Activated CD8-positive, alpha-beta T cell treated with anti-CD3 and anti-CD28 coated beads for 36 hours (primary cell): Measurements from ENCODE around the gene S100A8. TPM values are rescaled to one million over a fixed set of nuclear protein-coding genes. Genes with fewer than 3 reads are reported as not detected.

ENCODE experiments used
- ATAC-seq: fragments of 200-7000 bp; cut with Tn5 transposase; one replicate; pipeline ENCODE4 v1.10.0; 2021; ENCODE audit warnings: mild to moderate bottlenecking, moderate library complexity
- CTCF ChIA-PET: fragments of 350-600 bp; sonication (Branson Sonifier 250); formaldehyde crosslinking; loops from one replicate; lab custom pipeline; 2021; ENCODE audit warnings: antibody characterized with exemption; lab: Charles Lee
- POLR2A ChIA-PET: fragments of 350-600 bp; sonication (Branson Sonifier 250); formaldehyde crosslinking; loops from one replicate; lab custom pipeline; 2021; ENCODE audit warnings: antibody characterized with exemption; lab: Charles Lee
- DNase-seq: peaks from one replicate; pipeline ENCODE4 v3.0.0-alpha.2; 2020
- H3K27ac Mint-ChIP-seq: one replicate; pipeline ENCODE4 v1.8.0; 2021; ENCODE audit warnings: mild to moderate bottlenecking, mixed read lengths
- H3K27me3 Mint-ChIP-seq: one replicate; pipeline ENCODE4 v1.8.0; 2021; ENCODE audit warnings: mixed read lengths
- H3K36me3 Mint-ChIP-seq: one replicate; pipeline ENCODE4 v1.8.0; 2021; ENCODE audit warnings: low read depth, mixed read lengths
- H3K4me1 Mint-ChIP-seq: one replicate; pipeline ENCODE4 v1.8.0; 2021; ENCODE audit warnings: low read depth, mixed read lengths
- H3K4me3 Mint-ChIP-seq: one replicate; pipeline ENCODE4 v1.8.0; 2021; ENCODE audit warnings: mild to moderate bottlenecking, moderate library complexity, mixed read lengths
- H3K9me3 Mint-ChIP-seq: one replicate; pipeline ENCODE4 v1.8.0; 2021; ENCODE audit warnings: mixed read lengths
- intact Hi-C: fragments of 100-400 bp; cut with micrococcal nuclease; formaldehyde crosslinking; loops from one replicate; pipeline ENCODE4 v1.10.0; 2022
- total RNA-seq, 2 experiments: library from RNA; stranded (reverse); gene quantifications; one replicate each; pipeline ENCODE4 v1.2.3, GENCODE V29; 2021
- TF ChIP-seq, protein P1 (sequence below): fragments of 200-600 bp; IDR thresholded peaks from one replicate; pipeline ENCODE4 v1.8.0; 2022; ENCODE audit warnings: antibody characterized with exemption, mild to moderate bottlenecking

Gene S100A8
- total RNA-seq, 2 experiments from 2014 or later, result not detected

DNA sequence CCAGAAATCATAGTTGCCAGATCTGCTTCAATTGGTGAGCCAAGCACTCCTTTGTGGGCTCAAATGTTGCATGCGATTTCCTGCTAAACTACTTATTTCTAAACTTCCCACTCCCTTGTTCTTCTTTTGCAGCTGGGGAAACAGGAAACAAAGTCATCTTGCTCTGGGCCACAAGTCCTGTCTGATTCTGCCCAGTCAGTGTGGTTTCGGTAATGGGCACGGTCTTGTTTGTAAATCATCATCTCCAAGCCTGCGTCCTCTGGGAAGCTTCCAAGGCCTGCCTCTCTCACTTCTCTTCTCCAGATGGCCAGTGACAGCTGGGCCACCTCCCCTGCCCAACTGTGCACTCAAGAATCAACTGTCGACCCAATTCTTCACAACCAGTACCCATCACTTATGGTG lies 4.4 kb downstream of the S100A8 start:
- Mint-ChIP-seq H3K9me3 (peaks cover 6% of the 10 kb centered on the region), H3K27ac (no peak overlapping the region), H3K4me3 (no peak overlapping the region), H3K4me1 (no peaks in the 10 kb centered on the region), H3K36me3 (no peaks in the 10 kb centered on the region), H3K27me3 (peaks cover 14% of the 10 kb centered on the region)
- intact Hi-C loops, result no loop called here
- ChIA-PET POLR2A (no interaction called here), CTCF (interaction anchor here (1.4 to 1.5 kb wide), 2 partner anchors 79 to 108 kb away, joined by 4 to 5 read pairs; no protein-coding TSS in a partner anchor)
- DNase-seq (no peak), ATAC-seq (no peak)
- TF ChIP-seq, protein P1, sequence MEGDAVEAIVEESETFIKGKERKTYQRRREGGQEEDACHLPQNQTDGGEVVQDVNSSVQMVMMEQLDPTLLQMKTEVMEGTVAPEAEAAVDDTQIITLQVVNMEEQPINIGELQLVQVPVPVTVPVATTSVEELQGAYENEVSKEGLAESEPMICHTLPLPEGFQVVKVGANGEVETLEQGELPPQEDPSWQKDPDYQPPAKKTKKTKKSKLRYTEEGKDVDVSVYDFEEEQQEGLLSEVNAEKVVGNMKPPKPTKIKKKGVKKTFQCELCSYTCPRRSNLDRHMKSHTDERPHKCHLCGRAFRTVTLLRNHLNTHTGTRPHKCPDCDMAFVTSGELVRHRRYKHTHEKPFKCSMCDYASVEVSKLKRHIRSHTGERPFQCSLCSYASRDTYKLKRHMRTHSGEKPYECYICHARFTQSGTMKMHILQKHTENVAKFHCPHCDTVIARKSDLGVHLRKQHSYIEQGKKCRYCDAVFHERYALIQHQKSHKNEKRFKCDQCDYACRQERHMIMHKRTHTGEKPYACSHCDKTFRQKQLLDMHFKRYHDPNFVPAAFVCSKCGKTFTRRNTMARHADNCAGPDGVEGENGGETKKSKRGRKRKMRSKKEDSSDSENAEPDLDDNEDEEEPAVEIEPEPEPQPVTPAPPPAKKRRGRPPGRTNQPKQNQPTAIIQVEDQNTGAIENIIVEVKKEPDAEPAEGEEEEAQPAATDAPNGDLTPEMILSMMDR, result no peak

GRCh38 chr1:153384958-153385580 lies 5.8 kb downstream of the S100A8 start:
- H3K36me3 Mint-ChIP-seq, result no peaks in the 10 kb centered on the region
- no peaks in the 10 kb centered on the region for H3K4me1 Mint-ChIP-seq
- H3K27ac Mint-ChIP-seq, result no peak overlapping the region
- H3K9me3 Mint-ChIP-seq, result peaks cover 11% of the 10 kb centered on the region
- no peak for ATAC-seq
- ChIA-PET POLR2A (no interaction called here), CTCF (interaction anchor here (1.4 to 1.5 kb wide), 2 partner anchors 81 to 109 kb away, joined by 4 to 5 read pairs; no protein-coding TSS in a partner anchor)
- TF ChIP-seq, protein P1, result no peak
- intact Hi-C loops, result no loop called here
- DNase-seq, result no peak
- H3K27me3 Mint-ChIP-seq, result peaks cover 13% of the 10 kb centered on the region
- no peak overlapping the region for H3K4me3 Mint-ChIP-seq

GRCh38 chr1:153380711-153381110 lies 10.2 kb downstream of the S100A8 start:
- TF ChIP-seq, protein P1, result no peak
- no peak for ATAC-seq
- DNase-seq, result no peak
- Mint-ChIP-seq H3K4me3 (no peak overlapping the region), H3K36me3 (no peaks in the 10 kb centered on the region), H3K27ac (no peak overlapping the region), H3K4me1 (no peaks in the 10 kb centered on the region), H3K9me3 (peaks cover 11% of the 10 kb centered on the region), H3K27me3 (peaks cover 22% of the 10 kb centered on the region)
- ChIA-PET POLR2A (no interaction called here), CTCF (no interaction called here)
- intact Hi-C loops, result no loop called here

DNA sequence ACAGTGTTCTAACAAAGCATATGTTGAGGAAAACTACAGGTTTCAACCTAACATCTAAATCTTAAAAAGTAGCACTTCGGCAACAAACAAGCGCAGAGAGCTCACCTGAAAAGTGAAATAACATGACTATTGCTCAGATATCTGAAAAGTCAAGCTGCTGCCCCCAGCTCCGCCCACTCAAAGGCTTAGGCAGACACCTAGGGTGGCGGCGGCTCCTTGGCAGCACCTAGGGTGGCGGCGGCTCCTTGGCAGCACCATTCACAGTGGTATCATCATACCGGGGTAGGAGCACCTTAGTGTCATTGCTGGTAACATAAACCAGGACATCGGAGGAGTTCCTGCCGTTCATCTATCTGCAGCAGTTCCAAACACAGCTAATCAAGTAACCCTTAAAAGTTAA lies 11.3 kb downstream of the S100A8 start:
- H3K36me3 Mint-ChIP-seq, result no peaks in the 10 kb centered on the region
- intact Hi-C loops, result no loop called here
- H3K27me3 Mint-ChIP-seq, result peaks cover 22% of the 10 kb centered on the region
- peaks cover 11% of the 10 kb centered on the region for H3K9me3 Mint-ChIP-seq
- no peak overlapping the region for H3K27ac Mint-ChIP-seq
- no peak overlapping the region for H3K4me3 Mint-ChIP-seq
- DNase-seq, result no peak
- ATAC-seq, result no peak
- ChIA-PET POLR2A (no interaction called here), CTCF (no interaction called here)
- no peaks in the 10 kb centered on the region for H3K4me1 Mint-ChIP-seq
- TF ChIP-seq, protein P1, result no peak

DNA sequence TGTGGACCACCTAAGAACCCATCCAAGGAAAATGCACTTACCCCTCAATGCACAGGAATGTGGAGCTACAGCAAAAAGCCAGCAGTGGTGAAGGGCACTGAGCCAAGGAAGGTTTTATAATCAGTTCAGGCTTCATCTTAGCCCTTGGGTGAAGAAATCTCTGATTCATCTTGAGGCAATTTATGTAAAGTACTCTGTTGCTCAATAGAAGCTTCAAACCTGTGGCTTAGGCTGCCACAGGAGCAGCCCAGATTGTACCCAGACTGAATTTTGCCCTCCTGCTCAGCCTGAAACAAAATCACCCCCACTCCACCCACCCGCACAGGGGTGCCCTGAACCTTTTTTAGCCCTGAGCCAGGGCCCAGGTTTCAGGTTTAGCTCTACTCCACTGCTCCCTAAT lies 15.4 kb downstream of the S100A8 start, which contains the start of gene S100A12:
TSS of gene S100A12 (minus strand) at position 111 of the 400 bp plus-strand sequence. CDS start 1,029 bp downstream, outside the sequence.
- H3K4me1 Mint-ChIP-seq, result no peaks in the 10 kb centered on the region
- CTCF ChIA-PET, result interaction anchor here (1.0 to 1.8 kb wide), 4 partner anchors 22 to 90 kb away, joined by 3 to 5 read pairs (median 4); no protein-coding TSS in a partner anchor
- intact Hi-C loops, result no loop called here

More for the DNA sequence above, 15.4 kb downstream of the S100A8 start, which contains the start of gene S100A12:
- DNase-seq (no peak), ATAC-seq (no peak)
- Mint-ChIP-seq H3K4me3 (no peak within 1 kb of the TSS), H3K36me3 (no peaks in the 10 kb centered on the region), H3K27ac (no peak within 1 kb of the TSS), H3K27me3 (peaks cover 9% of the 10 kb centered on the region), H3K9me3 (no peaks in the 10 kb centered on the region)
- POLR2A ChIA-PET, result no interaction called here
- TF ChIP-seq, protein P1, result no peak
